Immature natural killer cell (primary cell): ENCODE results near the gene PCNT. TPM values are rescaled to one million over a fixed set of nuclear protein-coding genes. Genes with fewer than 3 reads are reported as not detected.

Experiments used
- DNase-seq, 3 donors: peaks; one replicate each; pipeline ENCODE4 v3.0.0; 2022; ENCODE audit warnings: mixed read lengths in 1 of 3
- H3K27ac Mint-ChIP-seq, 6 donors: one replicate each; pipeline ENCODE4 v1.8.0; 2020; ENCODE audit warnings: mixed read lengths in 6 of 6, mild to moderate bottlenecking in 5 of 6, inconsistent platforms in 4 of 6, moderate library complexity in 3 of 6
- H3K27me3 Mint-ChIP-seq, 3 donors: one replicate each; pipeline ENCODE4 v1.8.0; 2020 to 2021; ENCODE audit warnings: low read depth in 3 of 3, mild to moderate bottlenecking in 3 of 3, mixed read lengths in 3 of 3, moderate library complexity in 3 of 3, inconsistent platforms in 1 of 3
- H3K36me3 Mint-ChIP-seq, 3 donors: one replicate each; pipeline ENCODE4 v1.8.0; 2020; ENCODE audit warnings: mixed read lengths in 3 of 3, inconsistent platforms in 2 of 3, mild to moderate bottlenecking in 2 of 3
- H3K4me1 Mint-ChIP-seq, 2 donors: one replicate each; pipeline ENCODE4 v1.8.0; 2020; ENCODE audit warnings: inconsistent platforms in 2 of 2, mild to moderate bottlenecking in 2 of 2, mixed read lengths in 2 of 2, moderate library complexity in 1 of 2
- H3K4me3 Mint-ChIP-seq, 5 donors: one replicate each; pipeline ENCODE4 v1.8.0; 2020; ENCODE audit warnings: mild to moderate bottlenecking in 5 of 5, mixed read lengths in 5 of 5, inconsistent platforms in 3 of 5, moderate library complexity in 3 of 5
- H3K9me3 Mint-ChIP-seq, 6 donors: one replicate each; pipeline ENCODE4 v1.8.0; 2020; ENCODE audit warnings: mild to moderate bottlenecking in 6 of 6, mixed read lengths in 6 of 6, inconsistent platforms in 4 of 6, moderate library complexity in 3 of 6
- polyA plus RNA-seq, 3 donors: library from polyadenylated mRNA; unstranded; fragments of 300-500 nt; fragmentation: Illumina TruSeq; gene quantifications; one replicate each; pipeline ENCODE4 v1.2.3, GENCODE V29; 2021

PCNT gene
- polyA plus RNA-seq, 3 donors from 2014 or later, result 2.9 to 47.0 (median 6.5) TPM

DNA sequence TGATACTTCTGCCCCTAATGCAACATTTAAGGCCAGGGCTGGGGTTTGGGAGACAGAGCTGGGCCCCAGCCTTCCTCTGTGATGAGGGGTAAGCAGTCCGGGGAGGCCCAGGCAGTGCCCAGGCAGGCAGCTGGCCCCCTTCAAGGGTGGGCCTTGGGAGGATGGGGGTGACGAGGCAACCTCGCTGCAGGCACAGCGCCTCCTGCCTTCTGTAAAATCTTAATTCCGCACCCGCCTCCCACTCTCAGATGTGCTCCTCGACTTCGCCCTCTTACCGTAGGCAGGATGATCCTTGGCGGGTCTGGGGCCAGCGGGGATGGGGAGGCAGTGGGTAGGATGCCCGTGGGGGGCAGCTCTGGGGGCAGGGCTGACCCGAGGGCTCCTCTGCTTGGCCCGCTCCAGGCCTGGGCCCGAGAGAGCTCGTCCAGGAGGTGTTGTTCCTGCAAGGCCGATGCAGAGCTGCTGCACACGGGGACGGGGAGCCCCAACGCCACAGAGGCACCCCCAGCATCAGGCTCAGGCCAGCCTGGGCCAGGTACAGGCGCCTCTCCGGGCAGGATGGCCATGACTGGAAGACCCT, 9.4 kb upstream of the PCNT start:
- no peak overlapping the region for H3K27ac Mint-ChIP-seq
- DNase-seq, result no peak
- peaks cover 0 to 2% (median 0%) of the 10 kb centered on the region in 6 donors for H3K9me3 Mint-ChIP-seq
- no peak overlapping the region for H3K4me3 Mint-ChIP-seq
- H3K36me3 Mint-ChIP-seq, result peaks cover 0 to 8% (median 0%) of the 10 kb centered on the region in 3 donors
- no peaks in the 10 kb centered on the region for H3K27me3 Mint-ChIP-seq
- H3K4me1 Mint-ChIP-seq, result no peaks in the 10 kb centered on the region

DNA sequence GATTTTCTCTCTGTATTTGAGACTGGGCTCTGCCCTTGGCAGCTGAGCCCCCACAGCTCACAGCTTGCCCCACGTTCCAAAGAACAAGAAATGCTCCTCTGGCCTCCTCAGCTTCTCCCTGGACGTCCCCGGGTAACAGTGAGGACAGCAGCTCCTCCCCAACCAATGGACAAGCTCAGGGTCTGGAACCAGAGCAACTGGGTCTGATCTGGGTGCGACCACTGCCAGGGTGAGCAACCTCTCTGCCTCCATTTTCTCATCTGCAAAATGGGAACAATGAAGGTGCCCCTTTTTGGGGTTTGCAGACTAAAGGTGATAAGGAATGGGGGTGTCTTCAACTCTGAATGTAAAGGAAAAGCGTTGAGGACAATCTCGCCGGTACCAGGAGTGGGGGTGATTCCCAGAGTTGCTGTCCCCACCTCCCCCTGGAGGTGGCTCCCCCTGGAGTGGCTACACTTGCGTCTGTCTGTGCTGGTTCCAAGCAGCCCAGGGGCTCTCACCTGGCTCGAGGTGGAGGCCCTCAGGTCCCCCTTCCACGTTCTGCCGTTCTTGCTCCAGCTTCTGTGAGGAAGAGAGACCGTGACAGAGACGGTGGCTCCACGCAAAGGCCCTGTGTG, 7.1 kb upstream of the PCNT start:
- no peak for DNase-seq
- Mint-ChIP-seq H3K9me3 (peaks cover 0 to 2% (median 0%) of the 10 kb centered on the region in 6 donors), H3K4me1 (peaks cover 5 to 8% of the 10 kb centered on the region in 2 donors), H3K4me3 (no peak overlapping the region), H3K36me3 (peaks cover 0 to 4% (median 0%) of the 10 kb centered on the region in 3 donors), H3K27me3 (peaks cover 0 to 3% (median 0%) of the 10 kb centered on the region in 3 donors), H3K27ac (no peak overlapping the region)

DNA sequence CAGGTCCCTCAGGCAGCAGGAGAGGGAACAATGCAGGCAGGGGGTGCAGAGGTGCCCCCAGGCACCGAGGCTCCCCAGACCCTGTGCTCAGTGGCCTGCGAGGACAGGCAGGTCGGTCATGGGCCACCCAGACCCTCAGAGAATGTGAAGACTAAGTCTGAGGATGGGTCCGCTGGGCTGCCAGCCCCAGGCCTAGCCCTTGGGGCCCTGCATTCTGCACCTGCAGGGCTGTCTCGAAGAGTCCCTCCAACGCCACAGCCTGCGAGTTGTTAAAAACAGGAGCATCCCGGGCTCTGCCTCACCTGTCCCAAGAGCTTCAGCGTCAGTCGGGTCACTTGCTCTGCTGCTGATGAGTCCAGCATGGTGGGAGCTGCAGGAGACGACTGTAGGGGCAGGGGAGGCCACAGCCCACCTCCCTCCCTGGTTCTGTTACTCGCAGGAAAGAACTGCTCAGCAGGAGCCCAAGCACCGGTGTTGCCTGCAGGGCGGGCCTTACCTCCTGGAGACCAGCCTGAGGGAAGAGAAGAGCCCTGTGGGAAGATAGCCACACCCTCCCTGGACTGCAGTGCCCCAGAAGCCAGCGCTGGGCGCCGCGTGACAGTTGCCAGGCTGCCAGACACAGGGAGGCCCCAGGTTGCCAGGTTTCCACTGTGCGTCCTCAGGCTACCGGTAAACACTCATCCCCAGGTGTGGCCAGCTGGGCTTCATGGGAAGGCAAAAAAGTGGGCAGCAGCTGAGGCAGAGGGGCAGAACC, 6.1 kb upstream of the PCNT start:
- H3K27me3 Mint-ChIP-seq, result peaks cover 0 to 5% (median 0%) of the 10 kb centered on the region in 3 donors
- H3K4me1 Mint-ChIP-seq, result peaks cover 14 to 16% of the 10 kb centered on the region in 2 donors
- H3K4me3 Mint-ChIP-seq, result no peak overlapping the region
- H3K9me3 Mint-ChIP-seq, result peaks cover 0 to 2% (median 0%) of the 10 kb centered on the region in 6 donors
- H3K36me3 Mint-ChIP-seq, result peaks cover 0 to under 1% (median 0%) of the 10 kb centered on the region in 3 donors
- no peak for DNase-seq
- H3K27ac Mint-ChIP-seq, result no peak overlapping the region

DNA sequence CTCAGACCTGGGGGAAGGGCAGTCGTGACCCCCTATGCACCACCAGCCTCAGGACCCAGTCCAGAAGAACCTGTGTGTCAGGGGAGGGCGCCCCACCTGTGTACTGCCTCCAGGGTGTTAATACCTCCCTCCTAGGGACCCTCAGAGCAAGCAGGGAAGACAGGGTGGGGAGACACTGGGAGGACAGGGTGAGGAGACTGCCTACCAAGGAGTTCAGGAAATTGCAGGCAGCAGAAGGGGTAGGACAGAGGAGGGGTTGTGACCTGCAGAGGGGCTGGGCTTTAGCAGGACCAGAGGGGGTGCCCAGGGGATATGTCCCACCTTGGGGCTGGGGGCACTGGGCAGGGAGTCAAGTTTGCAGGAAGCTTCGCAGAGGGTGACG, 5.5 kb upstream of the PCNT start:
- no peaks in the 10 kb centered on the region for H3K36me3 Mint-ChIP-seq
- peaks cover 18 to 20% of the 10 kb centered on the region in 2 donors for H3K4me1 Mint-ChIP-seq
- no peak overlapping the region for H3K4me3 Mint-ChIP-seq
- peaks cover 0 to 5% (median 5%) of the 10 kb centered on the region in 3 donors for H3K27me3 Mint-ChIP-seq
- H3K27ac Mint-ChIP-seq, result no peak overlapping the region
- DNase-seq, result no peak
- peaks cover 0 to 2% (median 0%) of the 10 kb centered on the region in 6 donors for H3K9me3 Mint-ChIP-seq

DNA sequence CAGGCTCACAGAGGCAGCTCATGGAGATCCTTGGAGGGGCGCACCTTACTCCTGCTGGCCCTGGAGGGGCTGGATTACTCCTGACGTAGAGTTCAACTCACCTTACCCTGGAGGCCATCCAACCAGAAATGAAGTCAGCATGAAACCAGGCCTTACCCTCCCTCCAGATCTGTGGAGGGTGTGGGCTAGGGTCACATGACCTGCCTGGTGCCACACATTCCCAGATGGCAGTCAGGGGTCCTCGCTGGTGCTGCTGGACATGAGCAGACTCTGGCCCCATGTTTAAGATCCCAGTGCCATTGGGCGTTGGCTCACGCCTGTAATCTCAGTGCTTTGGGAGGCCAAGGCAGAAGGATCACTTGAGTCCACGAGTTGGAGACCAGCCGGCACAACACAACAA, 4.8 kb upstream of the PCNT start:
- Mint-ChIP-seq H3K27me3 (peaks cover 4 to 10% (median 10%) of the 10 kb centered on the region in 3 donors), H3K4me3 (no peak overlapping the region), H3K4me1 (peaks cover 18 to 20% of the 10 kb centered on the region in 2 donors), H3K36me3 (no peaks in the 10 kb centered on the region), H3K9me3 (no peaks in the 10 kb centered on the region), H3K27ac (no peak overlapping the region)
- DNase-seq, result no peak

DNA sequence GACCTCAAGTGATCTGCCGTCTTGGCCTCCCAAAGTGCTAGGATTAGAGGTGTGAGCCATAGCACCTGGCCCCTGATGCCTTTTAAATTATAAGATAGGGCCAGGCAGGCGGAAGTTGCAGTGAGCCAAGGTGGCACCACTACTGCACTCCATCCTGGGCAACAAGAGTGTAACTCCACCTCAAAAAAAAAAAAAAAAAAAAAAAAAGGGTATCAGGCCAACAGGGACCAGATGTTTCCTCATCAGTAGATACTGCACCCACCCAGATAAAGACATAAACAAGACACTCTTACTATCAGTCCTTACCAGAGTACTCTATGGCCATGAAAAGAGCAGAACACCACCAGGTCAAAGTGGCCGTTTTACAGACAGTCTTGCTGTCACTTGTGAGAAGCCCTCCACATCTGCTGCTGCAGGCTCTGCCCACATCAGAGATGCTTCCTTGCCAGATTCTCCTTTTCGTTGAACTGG, 3.6 kb upstream of the PCNT start:
- H3K27me3 Mint-ChIP-seq, result peaks cover 4 to 12% (median 10%) of the 10 kb centered on the region in 3 donors
- peak overlapping the region in 1 of 6 donors; percentile 19 for H3K27ac Mint-ChIP-seq
- no peak overlapping the region for H3K4me3 Mint-ChIP-seq
- H3K9me3 Mint-ChIP-seq, result no peaks in the 10 kb centered on the region
- H3K36me3 Mint-ChIP-seq, result no peaks in the 10 kb centered on the region
- DNase-seq, result no peak
- H3K4me1 Mint-ChIP-seq, result peaks cover 20 to 22% of the 10 kb centered on the region in 2 donors

DNA sequence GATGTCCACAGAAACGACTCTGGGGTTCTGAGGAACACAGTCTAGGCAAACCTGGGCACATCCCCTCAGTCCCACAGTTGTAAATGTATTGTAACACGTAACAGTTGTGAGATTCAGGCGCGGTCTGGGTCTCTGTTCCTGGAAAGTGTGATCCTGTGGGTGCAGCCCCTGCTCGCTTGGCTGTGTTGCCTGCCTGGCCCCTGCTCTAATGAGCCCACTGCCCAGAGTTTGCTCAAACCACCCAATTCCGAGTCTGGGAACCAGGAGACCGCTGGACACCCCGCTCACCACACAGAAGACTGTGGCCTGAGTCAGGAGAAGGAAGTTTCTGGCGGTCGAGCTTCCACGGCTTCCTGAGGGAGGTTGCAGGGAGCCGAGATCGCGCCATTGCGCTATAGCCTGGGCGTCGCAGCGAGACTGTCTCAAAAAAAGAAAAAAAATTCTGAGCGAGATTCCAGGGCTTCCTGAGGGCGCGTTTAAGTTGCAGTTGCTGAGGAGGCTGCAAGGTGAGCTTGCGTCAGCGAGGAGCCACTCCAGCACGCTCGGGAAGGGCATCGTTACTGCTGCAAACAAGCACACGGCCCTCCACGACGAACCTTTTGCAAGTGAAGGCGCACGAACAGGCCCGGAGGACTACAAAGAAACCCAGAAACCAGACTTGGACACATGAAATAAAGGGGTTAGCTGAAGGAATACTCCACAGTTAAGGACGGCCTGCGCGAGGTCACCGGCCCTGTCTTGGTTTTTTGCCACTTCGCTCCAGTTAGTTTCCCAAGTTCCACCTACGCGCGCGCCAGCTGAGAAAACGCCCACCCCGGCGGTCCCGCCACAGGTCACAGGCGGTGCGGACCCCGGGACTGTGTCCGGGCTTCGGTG, 1.4 kb upstream of the PCNT start:
- peak overlapping the region in 4 of 6 donors; percentile 20 to 53 (median 42) for H3K27ac Mint-ChIP-seq
- H3K36me3 Mint-ChIP-seq, result peaks cover 0 to 6% (median 4%) of the 10 kb centered on the region in 3 donors
- H3K4me1 Mint-ChIP-seq, result peaks cover 30 to 35% of the 10 kb centered on the region in 2 donors
- H3K9me3 Mint-ChIP-seq, result no peaks in the 10 kb centered on the region
- H3K4me3 Mint-ChIP-seq, result peak overlapping the region; percentile 95 to 98 (median 96)
- peak in 1 of 3 donors; percentile 9 for DNase-seq
- peaks cover 7 to 16% (median 12%) of the 10 kb centered on the region in 3 donors for H3K27me3 Mint-ChIP-seq

DNA sequence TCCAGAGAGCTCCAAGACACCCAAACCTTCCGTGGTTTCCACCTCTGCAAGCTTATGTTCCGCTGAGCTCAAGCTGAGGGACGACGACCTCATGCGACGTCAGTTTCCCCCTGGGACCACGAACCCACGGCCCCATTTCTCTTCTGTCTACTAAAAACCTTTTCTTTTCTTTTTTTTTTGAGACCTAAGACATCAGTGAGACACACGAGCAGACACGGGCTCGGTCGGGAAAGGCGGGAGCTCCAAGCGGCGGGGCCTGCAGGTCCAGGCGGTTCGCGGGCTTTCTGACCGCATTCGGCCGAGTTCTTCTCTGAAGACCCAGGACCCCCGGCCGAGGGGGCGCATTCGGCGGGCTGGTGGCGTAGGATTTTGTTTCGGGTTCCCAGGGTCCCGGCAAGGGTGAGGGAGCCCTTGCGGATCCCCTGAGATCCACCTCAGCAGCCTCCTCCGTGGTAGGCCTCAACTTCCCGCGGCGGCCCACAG, 688 bp upstream of the PCNT start:
- Mint-ChIP-seq H3K36me3 (peaks cover 0 to 7% (median 4%) of the 10 kb centered on the region in 3 donors), H3K27me3 (peaks cover 7 to 16% (median 12%) of the 10 kb centered on the region in 3 donors), H3K27ac (peak overlapping the region; percentile 20 to 97 (median 51)), H3K4me1 (peaks cover 30 to 35% of the 10 kb centered on the region in 2 donors), H3K4me3 (peak overlapping the region; percentile 95 to 98 (median 96)), H3K9me3 (no peaks in the 10 kb centered on the region)
- DNase-seq, result no peak

DNA sequence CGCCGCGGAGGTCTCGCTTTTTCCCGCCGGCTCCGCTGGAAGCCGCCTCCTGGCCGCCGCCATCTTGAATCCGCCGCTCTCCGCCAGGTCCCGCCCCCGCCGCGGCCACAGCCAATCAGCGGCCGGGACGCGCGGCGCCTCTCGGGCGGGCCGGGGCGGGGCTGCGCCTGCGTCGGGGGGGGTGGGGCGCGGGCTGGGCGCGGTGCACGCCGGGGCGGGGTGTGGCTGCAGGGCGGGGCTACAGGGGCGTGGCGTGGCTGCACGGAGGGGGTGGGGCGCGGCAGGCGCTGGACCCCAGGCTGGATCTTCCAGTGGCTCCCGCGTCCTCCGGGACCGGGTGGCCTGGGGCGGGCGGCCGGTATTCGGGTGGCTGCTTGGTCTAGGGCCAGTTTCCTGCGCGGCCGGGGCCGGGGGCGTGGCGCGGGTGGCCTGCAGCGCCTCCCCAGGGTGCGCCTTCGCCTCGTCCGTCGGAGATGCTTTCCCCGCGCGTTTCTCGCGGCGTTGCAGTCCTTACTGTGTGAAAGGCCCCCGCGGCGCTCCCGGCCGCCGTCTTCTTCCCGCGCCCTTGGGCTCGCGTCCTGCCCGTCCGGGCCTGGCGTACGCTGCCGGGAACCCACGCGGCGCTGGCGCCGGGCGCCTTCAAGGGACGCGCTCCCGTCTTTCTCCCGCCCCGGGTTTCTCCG, 575 bp downstream of the PCNT start:
- Mint-ChIP-seq H3K9me3 (no peaks in the 10 kb centered on the region), H3K27me3 (peaks cover 7 to 16% (median 12%) of the 10 kb centered on the region in 3 donors), H3K36me3 (peaks cover 3 to 12% (median 10%) of the 10 kb centered on the region in 3 donors), H3K4me1 (peaks cover 30 to 35% of the 10 kb centered on the region in 2 donors), H3K27ac (peak overlapping the region in 4 of 6 donors; percentile 96 to 99 (median 98)), H3K4me3 (peak overlapping the region; percentile 95 to 98 (median 96))
- DNase-seq, result peak; percentile 87 to 91 (median 90)

DNA sequence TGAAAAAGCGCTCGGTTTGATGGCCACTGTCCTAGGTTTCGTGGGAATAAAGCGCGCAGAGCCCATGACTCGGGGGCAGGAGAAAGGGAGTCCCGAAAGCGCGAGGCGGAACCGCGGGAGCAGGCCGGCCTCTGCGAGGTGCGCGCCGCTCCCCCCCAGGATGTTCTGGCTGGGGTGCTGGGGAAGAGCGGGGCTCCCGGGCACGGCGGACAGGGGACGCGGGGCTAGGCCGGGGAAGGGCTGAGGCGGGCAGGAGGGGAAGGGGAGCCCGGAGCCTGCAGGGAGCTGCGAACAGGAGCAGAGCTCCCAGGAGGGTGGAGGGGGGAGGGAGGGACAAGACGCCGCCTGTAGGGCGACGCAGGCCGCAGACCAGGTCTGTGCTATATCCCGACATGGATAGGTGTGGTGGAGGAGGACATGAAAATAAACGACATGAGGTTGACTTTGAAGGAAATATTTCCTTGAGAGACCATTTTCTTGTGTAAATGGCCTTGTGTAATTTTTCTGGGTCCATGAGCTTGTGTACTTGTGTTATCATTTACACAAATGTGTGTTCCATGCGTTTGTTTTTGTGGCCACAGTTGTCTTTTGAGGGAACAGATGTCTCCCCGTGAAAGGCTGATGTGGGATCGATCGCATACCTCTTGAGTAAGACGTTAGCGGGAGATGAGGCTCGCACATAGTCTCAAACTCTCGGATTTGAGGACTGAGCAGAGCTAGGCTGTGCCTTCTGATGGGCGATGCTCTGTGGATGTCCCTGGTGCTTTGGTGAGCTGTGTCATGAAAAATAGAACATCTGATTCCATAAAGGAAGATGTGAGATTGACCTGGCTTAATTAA, 1.3 kb downstream of the PCNT start:
- peak overlapping the region; percentile 60 to 81 (median 76) for H3K27ac Mint-ChIP-seq
- DNase-seq, result no peak
- H3K27me3 Mint-ChIP-seq, result peaks cover 7 to 15% (median 12%) of the 10 kb centered on the region in 3 donors
- H3K4me3 Mint-ChIP-seq, result peak overlapping the region; percentile 66 to 98 (median 81)
- H3K9me3 Mint-ChIP-seq, result no peaks in the 10 kb centered on the region
- H3K36me3 Mint-ChIP-seq, result peaks cover 3 to 13% (median 12%) of the 10 kb centered on the region in 3 donors
- peaks cover 30 to 35% of the 10 kb centered on the region in 2 donors for H3K4me1 Mint-ChIP-seq

DNA sequence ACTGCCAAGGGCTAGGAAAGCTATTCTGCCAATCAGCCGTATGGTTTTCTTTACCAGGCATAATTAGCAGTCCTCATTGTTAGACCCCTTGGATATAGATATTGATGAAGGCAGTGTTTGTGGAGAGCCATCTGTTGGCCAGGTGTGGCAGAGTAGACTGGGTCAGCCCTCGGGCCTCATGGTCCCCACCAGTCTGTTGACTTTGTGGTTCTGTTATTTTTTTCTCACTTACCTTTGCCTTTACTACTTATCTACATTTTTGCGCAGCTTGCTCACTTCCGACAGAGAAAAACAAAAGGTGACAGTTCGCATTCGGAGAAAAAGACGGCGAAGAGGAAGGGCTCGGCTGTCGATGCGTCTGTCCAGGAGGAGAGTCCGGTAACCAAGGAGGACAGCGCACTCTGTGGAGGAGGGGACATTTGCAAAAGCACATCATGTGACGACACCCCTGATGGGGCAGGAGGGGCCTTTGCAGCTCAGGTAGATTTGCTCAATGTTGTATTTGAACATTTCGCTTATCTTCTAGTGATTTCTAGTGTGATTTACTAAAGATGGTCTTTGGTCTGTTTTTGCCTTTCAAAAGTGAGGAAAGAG, 2.3 kb downstream of the PCNT start:
- Mint-ChIP-seq H3K9me3 (no peaks in the 10 kb centered on the region), H3K4me1 (peaks cover 30 to 33% of the 10 kb centered on the region in 2 donors), H3K27ac (peak overlapping the region in 2 of 6 donors; percentile 46 to 60), H3K4me3 (peak overlapping the region; percentile 13 to 98 (median 48)), H3K27me3 (peaks cover 7 to 13% (median 12%) of the 10 kb centered on the region in 3 donors), H3K36me3 (peaks cover 6 to 18% (median 12%) of the 10 kb centered on the region in 3 donors)
- DNase-seq, result no peak
